ENCODE data around the gene GCA.

GCA gene

DNA sequence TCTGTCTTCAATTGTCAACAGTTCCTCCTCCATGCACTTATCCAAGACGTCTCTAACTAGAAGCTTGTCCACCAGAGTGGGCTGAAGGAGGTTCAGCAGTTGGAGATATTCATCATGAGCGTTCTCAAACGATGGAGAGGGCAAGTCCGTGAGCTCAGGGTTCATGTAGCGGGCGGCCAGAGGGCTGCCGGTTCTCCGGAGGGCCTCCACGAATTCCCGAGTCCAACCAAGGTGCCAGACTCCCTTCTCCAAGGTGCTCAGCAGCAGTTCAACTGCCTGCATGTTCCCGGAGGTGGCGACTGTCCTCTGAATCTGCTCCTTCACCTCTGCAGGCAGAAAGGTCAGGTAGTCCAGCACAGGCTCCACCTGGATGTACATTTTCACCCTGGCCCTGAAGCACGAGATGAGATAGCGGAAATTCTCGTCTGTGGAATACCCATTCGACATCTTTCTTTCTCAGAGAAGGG, 26.0 kb upstream of the GCA start:
- no peak for TF ChIP-seq POLR2AphosphoS5 (IDR thresholded peaks at IDR 0.05; ENCODE audit: low read depth, low read length)
- TF ChIP-seq FOXP2 (optimal IDR thresholded peaks at IDR 0.05; ENCODE audit: borderline replicate concordance, extremely low read depth, extremely low read length, insufficient read depth) = no peak
- no peak for TF ChIP-seq TAF1 (IDR thresholded peaks at IDR 0.05; ENCODE audit: borderline replicate concordance, insufficient read depth, low read length)
- TF ChIP-seq SIN3A (IDR thresholded peaks at IDR 0.05; ENCODE audit: borderline replicate concordance, insufficient read depth, low read length) = no peak
- TF ChIP-seq, protein P1, sequence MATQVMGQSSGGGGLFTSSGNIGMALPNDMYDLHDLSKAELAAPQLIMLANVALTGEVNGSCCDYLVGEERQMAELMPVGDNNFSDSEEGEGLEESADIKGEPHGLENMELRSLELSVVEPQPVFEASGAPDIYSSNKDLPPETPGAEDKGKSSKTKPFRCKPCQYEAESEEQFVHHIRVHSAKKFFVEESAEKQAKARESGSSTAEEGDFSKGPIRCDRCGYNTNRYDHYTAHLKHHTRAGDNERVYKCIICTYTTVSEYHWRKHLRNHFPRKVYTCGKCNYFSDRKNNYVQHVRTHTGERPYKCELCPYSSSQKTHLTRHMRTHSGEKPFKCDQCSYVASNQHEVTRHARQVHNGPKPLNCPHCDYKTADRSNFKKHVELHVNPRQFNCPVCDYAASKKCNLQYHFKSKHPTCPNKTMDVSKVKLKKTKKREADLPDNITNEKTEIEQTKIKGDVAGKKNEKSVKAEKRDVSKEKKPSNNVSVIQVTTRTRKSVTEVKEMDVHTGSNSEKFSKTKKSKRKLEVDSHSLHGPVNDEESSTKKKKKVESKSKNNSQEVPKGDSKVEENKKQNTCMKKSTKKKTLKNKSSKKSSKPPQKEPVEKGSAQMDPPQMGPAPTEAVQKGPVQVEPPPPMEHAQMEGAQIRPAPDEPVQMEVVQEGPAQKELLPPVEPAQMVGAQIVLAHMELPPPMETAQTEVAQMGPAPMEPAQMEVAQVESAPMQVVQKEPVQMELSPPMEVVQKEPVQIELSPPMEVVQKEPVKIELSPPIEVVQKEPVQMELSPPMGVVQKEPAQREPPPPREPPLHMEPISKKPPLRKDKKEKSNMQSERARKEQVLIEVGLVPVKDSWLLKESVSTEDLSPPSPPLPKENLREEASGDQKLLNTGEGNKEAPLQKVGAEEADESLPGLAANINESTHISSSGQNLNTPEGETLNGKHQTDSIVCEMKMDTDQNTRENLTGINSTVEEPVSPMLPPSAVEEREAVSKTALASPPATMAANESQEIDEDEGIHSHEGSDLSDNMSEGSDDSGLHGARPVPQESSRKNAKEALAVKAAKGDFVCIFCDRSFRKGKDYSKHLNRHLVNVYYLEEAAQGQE (IDR thresholded peaks at IDR 0.05; ENCODE audit: insufficient read depth in 1 of 2, low read depth in 2 of 2, low read length in 2 of 2) = no peak

DNA sequence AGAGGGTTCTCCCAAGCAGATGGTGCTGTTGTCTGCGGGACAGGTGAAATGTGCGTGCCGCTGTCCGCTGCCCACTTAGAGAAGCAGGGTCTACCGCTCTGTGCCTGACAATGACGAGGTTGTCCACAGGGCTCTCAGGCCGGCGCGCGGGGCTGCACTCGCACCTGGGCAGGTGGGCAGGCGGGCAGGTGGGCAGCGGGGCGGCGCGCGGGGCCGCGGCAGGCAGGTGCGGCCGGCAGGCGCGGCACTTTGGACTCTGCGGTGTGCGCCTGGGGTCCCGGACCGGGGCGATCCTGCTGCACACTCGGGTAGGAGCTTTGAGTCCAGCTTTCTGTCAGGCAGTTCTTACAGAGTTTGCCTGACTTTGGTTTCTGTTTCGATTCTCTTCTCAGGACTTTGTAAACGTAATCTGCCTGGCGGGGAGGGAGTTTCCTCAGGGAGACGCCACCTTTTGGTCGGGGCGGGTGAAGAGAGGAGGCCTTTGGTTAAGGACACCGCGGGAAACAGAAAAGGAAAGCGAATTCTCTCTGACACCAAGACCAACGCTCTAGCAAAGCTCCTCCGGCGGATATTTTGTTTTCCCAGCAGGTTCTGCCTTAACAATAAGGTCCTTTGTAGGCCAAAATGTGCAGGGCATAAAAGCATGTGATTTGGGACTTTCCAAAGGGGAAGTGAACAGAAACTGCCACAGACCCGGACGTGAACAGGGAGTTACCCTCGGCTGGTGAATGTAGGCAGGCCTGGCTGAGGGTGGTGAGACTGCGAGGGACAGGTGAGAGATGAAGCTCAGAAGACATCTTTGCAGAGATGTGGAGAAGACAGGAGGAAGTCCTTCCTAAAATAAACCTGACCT, 25.4 kb upstream of the GCA start, which contains the start of gene IFIH1:
Gene IFIH1 (minus strand): TSS at position 357 of the 853 bp plus-strand sequence. CDS start 377 bp downstream, outside the sequence.
- TF ChIP-seq, protein P1 (IDR thresholded peaks at IDR 0.05; ENCODE audit: insufficient read depth in 1 of 2, low read depth in 2 of 2, low read length in 2 of 2) = no peak
- TF ChIP-seq FOXP2 (optimal IDR thresholded peaks at IDR 0.05; ENCODE audit: borderline replicate concordance, extremely low read depth, extremely low read length, insufficient read depth) = no peak
- no peak for TF ChIP-seq TAF1 (IDR thresholded peaks at IDR 0.05; ENCODE audit: borderline replicate concordance, insufficient read depth, low read length)
- TF ChIP-seq POLR2AphosphoS5 (IDR thresholded peaks at IDR 0.05; ENCODE audit: low read depth, low read length) = no peak
- TF ChIP-seq SIN3A (IDR thresholded peaks at IDR 0.05; ENCODE audit: borderline replicate concordance, insufficient read depth, low read length) = no peak

DNA sequence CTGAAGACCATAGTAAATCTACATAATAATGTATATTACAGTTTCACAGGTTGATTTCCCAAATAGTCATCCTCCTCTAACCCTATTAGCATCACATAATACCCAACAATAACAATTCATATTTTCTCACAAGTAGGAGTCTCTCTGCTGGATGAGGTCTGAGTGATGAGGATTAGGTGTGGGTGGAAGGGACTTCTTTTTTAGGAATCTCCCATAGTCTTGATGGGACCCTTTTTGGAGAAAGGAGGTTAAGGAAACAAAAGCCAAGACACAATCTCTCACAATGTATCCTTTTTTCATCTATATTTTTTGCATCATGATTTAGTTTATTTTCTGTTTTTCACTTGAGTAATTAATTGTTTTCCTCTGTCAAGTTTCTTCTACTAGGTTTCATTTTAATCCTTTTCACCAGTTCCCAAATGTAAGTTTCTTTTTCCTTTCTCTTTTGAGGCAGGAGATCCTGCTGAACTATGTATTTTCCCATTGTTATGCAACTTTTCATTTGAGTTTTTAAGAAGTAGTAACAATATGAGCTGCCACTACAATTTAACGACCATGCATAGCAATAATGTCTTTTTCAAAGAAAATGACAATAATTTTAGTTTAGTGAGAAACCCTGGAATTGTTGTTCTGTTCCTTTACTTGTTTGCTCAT, 22.9 kb upstream of the GCA start:
- TF ChIP-seq POLR2AphosphoS5 (IDR thresholded peaks at IDR 0.05; ENCODE audit: low read depth, low read length) (no peak), FOXP2 (optimal IDR thresholded peaks at IDR 0.05; ENCODE audit: borderline replicate concordance, extremely low read depth, extremely low read length, insufficient read depth) (no peak)
- TF ChIP-seq, protein P1 (IDR thresholded peaks at IDR 0.05; ENCODE audit: insufficient read depth in 1 of 2, low read depth in 2 of 2, low read length in 2 of 2) = no peak

DNA sequence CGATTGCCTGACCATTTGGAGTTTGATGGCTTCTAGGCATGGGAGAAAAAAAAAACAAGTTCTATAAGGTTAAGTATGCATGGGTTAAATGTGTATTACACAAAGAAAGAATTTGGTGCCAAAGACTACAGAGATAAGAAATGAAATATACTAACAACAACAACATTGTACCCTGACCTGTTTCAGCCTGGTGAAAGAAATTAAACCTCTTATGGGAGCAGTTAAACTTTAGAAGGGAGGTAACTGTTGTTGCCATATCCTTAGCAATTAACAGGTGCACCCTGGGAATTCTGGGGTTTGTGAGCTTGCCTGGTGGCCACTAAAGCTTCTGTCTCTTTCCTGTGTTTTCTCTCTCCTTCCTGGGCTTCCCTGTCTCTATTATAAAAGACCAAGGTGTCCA, 19.0 kb upstream of the GCA start:
- TF ChIP-seq TAF1 (IDR thresholded peaks at IDR 0.05; ENCODE audit: borderline replicate concordance, insufficient read depth, low read length) (no peak), POLR2AphosphoS5 (IDR thresholded peaks at IDR 0.05; ENCODE audit: low read depth, low read length) (no peak), SIN3A (IDR thresholded peaks at IDR 0.05; ENCODE audit: borderline replicate concordance, insufficient read depth, low read length) (no peak), FOXP2 (optimal IDR thresholded peaks at IDR 0.05; ENCODE audit: borderline replicate concordance, extremely low read depth, extremely low read length, insufficient read depth) (no peak)
- TF ChIP-seq, protein P1 (IDR thresholded peaks at IDR 0.05; ENCODE audit: insufficient read depth in 1 of 2, low read depth in 2 of 2, low read length in 2 of 2) = no peak
